CD4-positive, alpha-beta T cell treated with Interleukin-15 for 4 hours (primary cell): ENCODE measurements around the gene PDCD1LG2.

Source experiments
- DNase-seq: peaks from one replicate; pipeline ENCODE4 v3.0.0-alpha.2; 2020; ENCODE audit warnings: low spot score

Gene PDCD1LG2

GRCh38 chr9:5531101-5531882 lies 21.0 kb downstream of the PDCD1LG2 start:
- DNase-seq = peak; percentile 32

GRCh38 chr9:5532306-5532705 lies 22.0 kb downstream of the PDCD1LG2 start:
- DNase-seq = no peak

- DNase-seq = no peak
Measured at GRCh38 chr9:5532790-5533189, 22.5 kb downstream of the PDCD1LG2 start.

- no peak for DNase-seq
Measured at GRCh38 chr9:5536684-5537083, 26.4 kb downstream of the PDCD1LG2 start.

GRCh38 chr9:5543875-5544702 lies 33.8 kb downstream of the PDCD1LG2 start:
- DNase-seq = no peak

GRCh38 chr9:5549658-5550650 lies 39.6 kb downstream of the PDCD1LG2 start:
- DNase-seq = no peak

- DNase-seq = no peak
Measured at GRCh38 chr9:5551368-5552150, 41.2 kb downstream of the PDCD1LG2 start.

- no peak for DNase-seq
Measured at GRCh38 chr9:5552301-5552700, 42.0 kb downstream of the PDCD1LG2 start.

GRCh38 chr9:5553211-5553610 lies 42.9 kb downstream of the PDCD1LG2 start:
- DNase-seq = no peak

- no peak for DNase-seq
Measured at GRCh38 chr9:5554254-5554653, 43.9 kb downstream of the PDCD1LG2 start.

- no peak for DNase-seq
Measured at GRCh38 chr9:5556101-5556705, 45.9 kb downstream of the PDCD1LG2 start.

- DNase-seq = peak; percentile 73
Measured at GRCh38 chr9:5557606-5558587, 47.6 kb downstream of the PDCD1LG2 start.

- DNase-seq = no peak
Measured at GRCh38 chr9:5559659-5560058, 49.3 kb downstream of the PDCD1LG2 start.

GRCh38 chr9:5560443-5561100 lies 50.2 kb downstream of the PDCD1LG2 start:
- DNase-seq = no peak

- no peak for DNase-seq
Measured at GRCh38 chr9:5561828-5562488, 51.6 kb downstream of the PDCD1LG2 start.

- no peak for DNase-seq
Measured at GRCh38 chr9:5562806-5563416, 52.6 kb downstream of the PDCD1LG2 start.

GRCh38 chr9:5563417-5563815 lies 53.1 kb downstream of the PDCD1LG2 start:
- no peak for DNase-seq

- no peak for DNase-seq
Measured at GRCh38 chr9:5563886-5564285, 53.6 kb downstream of the PDCD1LG2 start.
